IPS DF 6.9 (cell line): ENCODE data around the gene SREBF2.

Source experiments
- DNase-seq: peaks from one replicate; pipeline ENCODE4 v3.0.0-alpha.2; 2013; ENCODE audit warnings: low read depth, low spot score
- H3K27ac ChIP-seq: one replicate; pipeline ENCODE4 v1.5.1; 2013; ENCODE audit warnings: low read length, control low read depth
- H3K27me3 ChIP-seq: 2 replicates; pipeline ENCODE4 v1.6.1; 2013; ENCODE audit warnings: mild to moderate bottlenecking, low read length; ENCODE audit not compliant: control insufficient read depth, insufficient read depth
- H3K36me3 ChIP-seq: 2 replicates; pipeline ENCODE4 v1.6.1; 2013; ENCODE audit warnings: low read length; ENCODE audit not compliant: control insufficient read depth, insufficient read depth
- H3K4me1 ChIP-seq: 2 replicates; pipeline ENCODE4 v1.6.1; 2013; ENCODE audit warnings: low read length; ENCODE audit not compliant: control insufficient read depth, insufficient read depth
- H3K4me3 ChIP-seq: 2 replicates; pipeline ENCODE4 v1.5.1; 2013; ENCODE audit warnings: mild to moderate bottlenecking, low read length
- H3K9me3 ChIP-seq: 2 replicates; pipeline ENCODE4 v1.6.1; 2013; ENCODE audit warnings: low read length, inconsistent platforms; ENCODE audit not compliant: control insufficient read depth, insufficient read depth
- WGBS: extraction: QIAGEN DNeasy Blood & Tissue Kit; methylation state at CpG from one replicate; pipeline ENCODE4 v1.1.7; 2013; ENCODE audit warnings: mixed read lengths, missing lambda C conversion rate; ENCODE audit not compliant: insufficient read length, insufficient coverage; 5-methylcytosine and 5-hydroxymethylcytosine counted together

SREBF2 gene

DNA sequence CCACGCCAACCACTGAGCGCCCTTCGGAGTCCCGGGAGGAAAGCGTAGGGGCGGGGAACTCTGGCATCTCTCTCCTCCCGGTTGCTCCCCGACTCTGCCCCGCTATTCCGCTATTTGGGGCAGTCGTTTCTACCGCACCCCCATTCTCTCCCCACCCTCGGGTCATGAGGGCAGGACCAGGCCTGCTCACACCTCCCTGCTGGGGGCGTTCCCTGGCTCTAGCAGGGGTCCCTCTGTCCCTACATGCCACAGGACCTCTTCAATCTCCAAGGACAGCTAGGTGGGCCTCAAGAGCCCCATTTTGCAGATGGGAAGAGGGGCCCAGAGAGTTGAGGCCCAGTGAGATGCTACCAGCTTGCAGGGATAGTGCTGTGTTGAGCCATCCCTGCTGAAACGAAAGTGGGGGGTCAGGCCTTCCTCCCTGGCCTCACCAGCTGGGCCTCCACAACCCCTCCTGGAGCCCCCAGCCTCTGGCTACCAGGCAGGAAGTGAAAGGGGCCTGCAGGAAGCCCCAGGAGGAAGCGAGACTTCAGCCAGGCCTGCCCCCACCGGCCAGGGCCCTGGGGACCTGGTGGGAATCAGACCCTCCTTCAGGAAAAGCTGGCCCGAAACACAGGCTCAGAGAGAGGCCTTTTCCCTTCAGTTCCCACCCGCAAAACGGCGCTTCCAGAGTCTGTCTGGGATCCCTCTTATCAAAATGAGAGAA, 87.5 kb downstream of the SREBF2 start:
- Histone ChIP-seq H3K4me1 (peaks cover 3% of the 10 kb centered on the region; the same call in 1 of the 2 replicates), H3K27ac (no peak overlapping the region), H3K9me3 (no peaks in the 10 kb centered on the region), H3K27me3 (peaks cover 30% of the 10 kb centered on the region), H3K4me3 (peak overlapping the region; percentile 26; the same call in 1 of the 2 replicates), H3K36me3 (no peaks in the 10 kb centered on the region)
- WGBS = no CpG with 5 or more reads among the region's 21 CpGs
- no peak for DNase-seq

DNA sequence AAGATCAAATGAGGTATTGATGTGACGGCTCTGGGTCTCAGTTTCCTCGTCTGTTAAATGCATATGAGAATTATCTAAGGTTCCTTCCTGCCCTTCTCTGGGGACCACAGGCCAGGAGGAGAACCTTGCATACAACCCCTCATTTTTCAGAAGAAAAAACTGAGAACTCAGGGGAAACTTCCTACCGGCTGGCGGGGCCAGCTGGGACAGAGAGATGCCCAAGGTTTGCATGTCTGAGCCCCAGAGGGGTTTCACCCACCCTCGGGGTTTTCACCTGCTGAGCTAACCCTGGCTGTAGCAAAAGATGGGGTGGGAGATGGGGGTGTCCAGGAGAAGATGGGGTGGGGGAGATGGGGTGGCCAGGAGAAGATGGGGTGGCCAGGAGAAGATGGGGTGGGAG, 89.4 kb downstream of the SREBF2 start:
- no peak overlapping the region for H3K4me3 ChIP-seq
- H3K27ac ChIP-seq = no peak overlapping the region
- H3K9me3 ChIP-seq = no peaks in the 10 kb centered on the region
- no CpG with 5 or more reads among the region's 5 CpGs for WGBS
- peaks cover 19% of the 10 kb centered on the region for H3K27me3 ChIP-seq
- no peak for DNase-seq
- H3K4me1 ChIP-seq = peaks cover 8% of the 10 kb centered on the region; the same call in 1 of the 2 replicates
- H3K36me3 ChIP-seq = no peaks in the 10 kb centered on the region

DNA sequence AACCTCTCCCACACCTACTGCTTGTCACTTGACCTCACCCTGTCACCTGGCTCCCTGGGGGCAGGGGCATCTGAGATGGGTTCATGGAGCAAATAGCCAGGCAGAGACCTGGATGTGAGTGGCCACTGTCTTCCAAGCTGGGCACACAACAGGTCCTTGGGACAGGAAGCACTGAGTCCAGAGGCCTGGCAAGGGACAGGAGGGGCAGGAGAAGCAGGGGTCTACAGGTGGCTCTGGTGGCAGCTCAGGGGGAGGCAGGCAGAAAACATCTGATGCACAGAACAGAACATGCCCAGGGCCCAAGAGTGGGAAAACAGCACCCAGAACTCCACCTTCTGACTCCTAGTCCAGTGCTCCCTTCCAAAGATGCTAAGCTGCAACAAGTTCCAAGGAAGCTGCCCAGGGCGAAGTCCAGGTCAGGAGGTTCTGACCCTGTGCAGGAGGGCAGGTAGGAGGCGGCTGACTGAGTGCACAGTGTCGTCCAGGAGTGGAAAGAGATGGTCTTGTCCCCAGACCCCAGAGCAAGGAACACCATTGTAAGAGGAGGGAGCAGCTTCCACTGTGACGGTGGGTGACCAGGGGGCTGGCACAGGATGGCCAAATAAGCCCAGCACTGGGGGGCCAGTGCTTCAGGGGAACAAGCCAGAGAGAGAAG, 90.2 kb downstream of the SREBF2 start:
- Histone ChIP-seq H3K9me3 (no peaks in the 10 kb centered on the region), H3K4me3 (no peak overlapping the region), H3K4me1 (peaks cover 8% of the 10 kb centered on the region; the same call in 1 of the 2 replicates), H3K36me3 (no peaks in the 10 kb centered on the region), H3K27me3 (peaks cover 17% of the 10 kb centered on the region; the same call in 1 of the 2 replicates), H3K27ac (no peak overlapping the region)
- whole genome bisulfite sequencing = no CpG with 5 or more reads among the region's 4 CpGs
- DNase-seq = no peak

DNA sequence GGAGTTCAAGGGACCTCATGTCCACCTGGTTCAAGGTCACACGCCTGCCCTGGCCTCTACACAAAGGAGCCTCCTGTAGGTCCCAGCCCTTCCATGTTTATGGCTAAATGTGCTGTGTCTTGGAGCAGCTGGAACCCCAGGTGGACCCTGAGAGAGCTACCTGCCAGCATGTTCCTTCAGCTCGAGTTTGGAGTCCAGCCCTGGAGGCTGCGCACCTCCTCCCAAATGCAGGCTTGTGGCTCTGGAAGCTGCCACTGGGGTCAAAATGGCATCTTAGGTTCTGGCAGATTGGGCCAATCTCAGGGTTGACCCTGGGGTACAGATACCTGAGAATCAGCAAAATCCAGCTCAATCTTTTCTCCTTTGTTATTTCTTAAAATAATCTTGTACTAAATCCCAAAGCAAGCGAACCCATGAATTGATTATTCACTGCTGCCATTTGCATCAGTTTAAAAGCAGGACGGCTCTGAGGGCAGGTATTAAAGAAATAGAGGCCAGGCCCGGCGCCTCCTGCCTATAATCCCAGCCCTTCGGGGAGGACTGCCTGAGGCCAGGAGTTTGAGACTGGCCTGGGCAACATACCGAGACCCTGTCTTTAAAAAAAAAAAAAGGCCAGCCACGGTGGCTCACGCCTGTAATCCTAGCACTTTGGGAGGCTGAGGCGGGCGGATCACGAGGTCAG, 90.8 kb downstream of the SREBF2 start:
- Histone ChIP-seq H3K4me1 (peaks cover 14% of the 10 kb centered on the region; the same call in 1 of the 2 replicates), H3K27ac (no peak overlapping the region)
- no CpG with 5 or more reads among the region's 14 CpGs for WGBS

DNA sequence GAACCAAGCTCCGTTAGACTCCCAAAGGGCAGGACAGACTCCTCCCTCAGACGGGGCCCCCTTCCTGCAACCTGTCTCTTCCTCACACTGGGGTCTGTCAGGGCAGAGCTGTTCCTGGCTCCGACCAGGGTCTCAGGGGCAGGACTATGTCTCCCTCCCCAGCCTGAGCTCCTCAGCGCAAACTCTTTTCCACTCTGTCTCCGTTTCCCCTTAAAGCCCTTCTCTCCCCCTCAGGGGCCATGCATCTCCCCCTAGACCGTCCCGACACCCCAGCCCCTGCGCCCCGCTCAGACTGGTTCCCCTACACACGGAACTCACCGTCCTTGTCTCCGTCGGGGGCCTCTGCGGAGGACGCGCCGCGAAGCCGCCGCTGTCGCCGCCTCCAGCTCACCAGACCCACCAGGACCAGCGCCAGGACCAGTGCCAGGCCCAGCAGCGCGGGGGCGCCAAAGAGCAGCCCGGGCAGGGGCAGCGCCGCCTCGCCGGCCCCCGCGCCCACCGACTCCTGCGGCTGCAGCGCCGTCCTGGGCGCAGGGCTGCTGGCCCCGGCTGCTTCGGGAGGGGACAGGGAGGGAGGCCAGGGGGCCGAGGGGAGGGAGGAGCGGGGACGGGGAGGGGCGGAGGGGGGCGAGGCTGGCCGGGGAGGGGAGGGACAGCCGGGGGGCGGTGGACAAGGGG, 93.0 kb downstream of the SREBF2 start:
- Histone ChIP-seq H3K27ac (no peak overlapping the region), H3K27me3 (peaks cover 13% of the 10 kb centered on the region; the same call in 1 of the 2 replicates), H3K4me3 (peak overlapping the region; percentile 62; the same call in 1 of the 2 replicates), H3K36me3 (no peaks in the 10 kb centered on the region), H3K4me1 (peaks cover 12% of the 10 kb centered on the region; the same call in 1 of the 2 replicates), H3K9me3 (no peaks in the 10 kb centered on the region)
- no CpG with 5 or more reads among the region's 48 CpGs for WGBS
- no peak for DNase-seq

More for the DNA sequence above, 90.8 kb downstream of the SREBF2 start:
- Histone ChIP-seq H3K4me3 (no peak overlapping the region), H3K27me3 (peaks cover 17% of the 10 kb centered on the region; the same call in 1 of the 2 replicates), H3K9me3 (no peaks in the 10 kb centered on the region), H3K36me3 (no peaks in the 10 kb centered on the region)
- no peak for DNase-seq

DNA sequence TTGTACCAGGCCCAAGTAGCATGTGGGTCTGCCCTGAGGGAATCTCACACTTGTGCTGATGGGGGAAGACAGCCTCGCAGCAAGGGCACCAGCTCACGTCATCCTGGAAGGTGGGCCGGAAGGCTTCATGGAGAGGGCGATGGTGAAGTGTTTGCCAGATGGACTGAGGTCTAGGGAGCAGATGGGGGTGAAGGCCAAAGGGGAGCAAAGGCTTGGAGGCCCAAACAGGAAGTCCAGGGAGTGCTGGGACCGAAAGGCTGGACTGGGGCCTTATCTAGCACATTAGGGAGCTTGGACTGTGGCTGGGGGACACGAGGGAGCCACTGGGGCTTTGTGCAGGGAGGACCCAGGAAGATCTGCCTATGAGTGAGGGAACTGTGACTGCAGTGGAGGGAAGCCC, 94.9 kb downstream of the SREBF2 start:
- H3K27ac ChIP-seq = no peak overlapping the region
- DNase-seq = no peak
- H3K27me3 ChIP-seq = peaks cover 13% of the 10 kb centered on the region; the same call in 1 of the 2 replicates
- H3K36me3 ChIP-seq = no peaks in the 10 kb centered on the region
- H3K4me1 ChIP-seq = peaks cover 12% of the 10 kb centered on the region; the same call in 1 of the 2 replicates
- no peak overlapping the region for H3K4me3 ChIP-seq
- WGBS = no CpG with 5 or more reads among the region's 6 CpGs
- H3K9me3 ChIP-seq = no peaks in the 10 kb centered on the region

DNA sequence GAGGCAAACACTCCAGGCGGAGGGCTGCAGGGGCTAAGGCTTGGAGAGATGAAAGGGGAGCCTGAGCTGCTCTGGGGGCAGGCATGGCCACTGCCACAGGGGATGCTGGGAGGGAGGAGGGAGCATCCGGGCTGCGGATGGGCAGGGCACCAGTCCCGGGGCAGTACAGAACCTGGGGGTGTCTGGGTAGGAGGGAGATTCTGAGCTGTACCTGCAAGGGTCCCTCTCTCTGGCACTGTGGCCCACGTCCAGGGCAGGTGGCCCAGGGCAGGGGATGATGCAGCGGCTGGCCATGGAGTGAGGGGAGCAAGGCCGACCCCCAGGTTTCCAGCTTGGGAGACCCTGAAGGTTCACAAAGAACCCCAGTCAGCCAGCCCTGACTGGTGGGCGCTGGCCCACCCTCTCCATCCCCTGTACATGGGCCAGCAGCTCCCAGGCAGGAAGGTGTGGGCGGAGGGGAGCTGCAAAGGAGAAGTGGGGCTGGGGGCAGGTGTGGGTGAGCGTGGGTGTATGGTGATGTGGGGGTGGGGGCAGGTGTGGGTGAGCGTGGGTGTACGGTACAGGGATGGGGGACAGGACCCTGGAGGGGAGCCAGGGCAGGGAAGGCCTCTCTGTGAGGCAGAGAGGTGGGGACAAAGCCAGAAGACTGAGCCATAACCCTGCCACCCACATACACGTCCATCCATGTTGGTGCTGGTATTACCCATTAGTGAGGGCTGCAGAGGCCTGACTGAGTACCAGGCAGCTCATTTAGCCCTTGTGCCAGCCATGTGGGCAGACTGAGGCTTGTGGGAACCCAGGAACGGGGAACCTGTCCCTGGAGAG, 95.9 kb downstream of the SREBF2 start:
- WGBS = 100% methylated on average over 1 of the region's 14 CpGs
- no peak overlapping the region for H3K4me3 ChIP-seq
- peaks cover 10% of the 10 kb centered on the region; the same call in 1 of the 2 replicates for H3K27me3 ChIP-seq
- H3K36me3 ChIP-seq = no peaks in the 10 kb centered on the region
- peaks cover 12% of the 10 kb centered on the region; the same call in 1 of the 2 replicates for H3K4me1 ChIP-seq
- DNase-seq = no peak
- H3K27ac ChIP-seq = no peak overlapping the region
- H3K9me3 ChIP-seq = no peaks in the 10 kb centered on the region

DNA sequence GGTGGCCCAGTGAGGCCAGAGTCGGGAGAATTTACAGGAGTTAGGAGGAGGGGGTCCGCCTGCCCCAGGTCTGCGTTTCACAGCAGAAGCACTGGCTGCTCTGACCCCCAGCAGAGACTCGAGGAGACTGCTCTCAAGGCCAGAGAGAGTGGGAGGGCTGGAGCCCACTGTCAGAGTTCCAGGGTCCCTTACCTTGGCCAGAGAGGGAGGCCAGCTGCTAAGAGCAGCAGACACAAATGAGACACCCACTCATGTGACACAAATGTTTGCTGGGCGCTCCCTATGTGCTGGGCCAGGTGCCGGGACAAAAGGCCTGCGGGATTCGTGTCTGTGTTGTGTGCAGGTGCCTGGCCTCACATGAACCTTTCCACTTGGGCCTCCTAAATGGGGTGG, 96.5 kb downstream of the SREBF2 start:
- Histone ChIP-seq H3K27me3 (peaks cover 10% of the 10 kb centered on the region; the same call in 1 of the 2 replicates), H3K27ac (no peak overlapping the region), H3K36me3 (no peaks in the 10 kb centered on the region), H3K9me3 (no peaks in the 10 kb centered on the region), H3K4me1 (peaks cover 12% of the 10 kb centered on the region; the same call in 1 of the 2 replicates), H3K4me3 (no peak overlapping the region)
- WGBS = no CpG with 5 or more reads among the region's 8 CpGs
- DNase-seq = no peak

DNA sequence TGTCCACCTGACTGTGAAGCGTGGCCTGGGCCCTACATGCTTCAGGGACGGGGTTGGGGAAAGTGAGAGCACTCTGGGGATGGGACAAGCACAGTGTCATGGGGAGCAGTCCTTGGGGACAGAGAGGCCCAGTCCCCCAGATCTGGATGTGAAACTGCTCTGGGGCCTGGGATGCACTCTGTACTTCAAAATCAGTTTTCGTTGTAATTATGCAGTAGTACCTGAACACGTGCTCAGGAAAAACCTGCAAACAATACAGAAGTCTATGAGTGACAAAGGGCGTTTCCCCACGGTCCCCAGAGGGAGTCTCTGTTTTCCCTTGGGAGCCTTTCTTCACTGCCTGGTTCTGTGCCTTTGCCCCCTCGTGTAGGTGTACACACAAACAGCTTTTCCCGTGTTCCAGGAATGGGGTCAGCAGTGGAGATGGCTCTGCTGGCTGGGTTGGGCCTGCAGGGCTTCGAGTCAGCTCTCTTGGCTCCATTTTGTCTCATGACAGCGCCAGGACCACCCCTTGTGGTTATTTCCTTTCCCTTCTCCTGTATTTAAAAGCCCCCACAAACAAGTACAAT, 98.9 kb downstream of the SREBF2 start:
- Histone ChIP-seq H3K9me3 (no peaks in the 10 kb centered on the region), H3K27me3 (no peaks in the 10 kb centered on the region; the same call in 1 of the 2 replicates), H3K27ac (no peak overlapping the region), H3K4me3 (no peak overlapping the region), H3K4me1 (peaks cover 7% of the 10 kb centered on the region; the same call in 1 of the 2 replicates), H3K36me3 (no peaks in the 10 kb centered on the region)
- DNase-seq = no peak
- no CpG with 5 or more reads among the region's 10 CpGs for WGBS
